ENCODE data around the gene GREB1L. TPM values are rescaled to one million over a fixed set of nuclear protein-coding genes. Genes with fewer than 3 reads are reported as not detected.

Gene GREB1L
- total and polyA plus RNA-seq, 9 of the 15 experiments (the other 6 are each of a cell fraction or from before 2014, with no cell fraction given): 0.03 TPM; not detected in 8

DNA sequence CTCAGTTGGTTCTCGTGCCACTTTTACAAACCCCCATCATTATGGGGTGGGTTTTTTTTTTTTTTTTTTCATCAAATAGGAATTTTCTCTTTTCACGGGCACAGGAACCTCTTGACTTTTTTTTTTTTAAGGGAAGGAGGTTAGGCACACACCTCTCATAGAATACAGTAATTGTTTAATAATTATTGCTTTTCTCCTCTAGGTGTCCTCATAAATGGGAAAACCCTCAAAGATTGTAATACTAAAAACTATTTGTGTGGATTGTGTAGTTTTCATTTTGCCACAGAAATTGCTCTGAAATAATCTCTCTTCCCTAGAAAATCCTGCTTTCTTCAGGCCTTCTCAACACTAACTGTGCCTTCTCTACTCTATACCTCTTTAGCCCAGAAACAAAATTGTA lies 147.3 kb downstream of the GREB1L start:
- no peaks in the 10 kb centered on the region for H3K4me1 ChIP-seq (replicated peaks in 1 of 2; ENCODE audit: control insufficient read depth in 2 of 2, insufficient read depth in 2 of 2, low read length in 2 of 2)
- in situ Hi-C loops (cut with MboI): no loop called here
- DNase-seq (ENCODE audit: extremely low read depth in 1 of 4, low spot score in 3 of 4) (no peak), FAIRE-seq (no peak), ATAC-seq (no peak)
- H3K9me1 ChIP-seq (ENCODE audit: control insufficient read depth, insufficient read depth, low read length): no peaks in the 10 kb centered on the region
- intact Hi-C loops (cut with micrococcal nuclease): no loop called here
- H2AFZ ChIP-seq (ENCODE audit: low read depth, low read length): no peak overlapping the region
- BruUV-seq (replicated peaks): no TSS peak
- H3K27ac ChIP-seq (ENCODE audit: extremely low read depth, low read depth, low read length): no peak overlapping the region
- H3K9ac ChIP-seq (ENCODE audit: insufficient read depth in 1 of 2, low read depth in 2 of 2, low read length in 2 of 2): no peak overlapping the region
- CTCF ChIA-PET (ENCODE audit: low intra/inter-chr PET ratio): no interaction called here
- no peaks in the 10 kb centered on the region for H3K36me3 ChIP-seq (ENCODE audit: control insufficient read depth, insufficient read depth, low read length)
- no peak overlapping the region for H3K4me3 ChIP-seq
- H3K79me2 ChIP-seq (ENCODE audit: control insufficient read depth, insufficient read depth, low read length): no peaks in the 10 kb centered on the region
- POLR2A ChIA-PET: no interaction called here
- H4K20me1 ChIP-seq (replicated peaks; ENCODE audit: control insufficient read depth, insufficient read depth, low read length): no peaks in the 10 kb centered on the region
- no peak overlapping the region for H3K4me2 ChIP-seq (ENCODE audit: insufficient read depth, low read length)
- WGBS (ENCODE audit: insufficient coverage, low coverage, missing lambda C conversion rate): 6% methylated on average over 2 of the region's 2 CpGs
- TF ChIP-seq ZNF75A (CRISPR knock-in tag; IDR thresholded peaks at IDR 0.05) (no peak), SMAD3 (CRISPR knock-in tag; conservative IDR thresholded peaks at IDR 0.05) (no peak), NR1H2 (CRISPR knock-in tag; IDR thresholded peaks at IDR 0.05) (no peak), ZFP30 (CRISPR knock-in tag; IDR thresholded peaks at IDR 0.05; ENCODE audit: borderline replicate concordance) (no peak), BCOR (IDR thresholded peaks at IDR 0.05) (no peak), NFXL1 (CRISPR knock-in tag; IDR thresholded peaks at IDR 0.05) (no peak), CC2D1A (IDR thresholded peaks at IDR 0.05) (no peak), ZNF140 (CRISPR knock-in tag; IDR thresholded peaks at IDR 0.05) (no peak), BCL6 (CRISPR knock-in tag; IDR thresholded peaks at IDR 0.05) (no peak), ZNF444 (CRISPR knock-in tag; IDR thresholded peaks at IDR 0.05) (no peak), HDAC1 (IDR thresholded peaks at IDR 0.05) (no peak), CREM (IDR thresholded peaks at IDR 0.05; ENCODE audit: low read depth) (no peak)
- H3K9me3 ChIP-seq (replicated peaks; ENCODE audit: control insufficient read depth, insufficient read depth, low read depth, low read length): no peaks in the 10 kb centered on the region
- H3K27me3 ChIP-seq (ENCODE audit: control insufficient read depth in 2 of 2, insufficient read depth in 2 of 2, low read length in 2 of 2): peaks cover 3 to 10% of the 10 kb centered on the region in 2 experiments; a peak in 3 of 5 replicates
